ENCODE data around the gene LMF2.

DNA sequence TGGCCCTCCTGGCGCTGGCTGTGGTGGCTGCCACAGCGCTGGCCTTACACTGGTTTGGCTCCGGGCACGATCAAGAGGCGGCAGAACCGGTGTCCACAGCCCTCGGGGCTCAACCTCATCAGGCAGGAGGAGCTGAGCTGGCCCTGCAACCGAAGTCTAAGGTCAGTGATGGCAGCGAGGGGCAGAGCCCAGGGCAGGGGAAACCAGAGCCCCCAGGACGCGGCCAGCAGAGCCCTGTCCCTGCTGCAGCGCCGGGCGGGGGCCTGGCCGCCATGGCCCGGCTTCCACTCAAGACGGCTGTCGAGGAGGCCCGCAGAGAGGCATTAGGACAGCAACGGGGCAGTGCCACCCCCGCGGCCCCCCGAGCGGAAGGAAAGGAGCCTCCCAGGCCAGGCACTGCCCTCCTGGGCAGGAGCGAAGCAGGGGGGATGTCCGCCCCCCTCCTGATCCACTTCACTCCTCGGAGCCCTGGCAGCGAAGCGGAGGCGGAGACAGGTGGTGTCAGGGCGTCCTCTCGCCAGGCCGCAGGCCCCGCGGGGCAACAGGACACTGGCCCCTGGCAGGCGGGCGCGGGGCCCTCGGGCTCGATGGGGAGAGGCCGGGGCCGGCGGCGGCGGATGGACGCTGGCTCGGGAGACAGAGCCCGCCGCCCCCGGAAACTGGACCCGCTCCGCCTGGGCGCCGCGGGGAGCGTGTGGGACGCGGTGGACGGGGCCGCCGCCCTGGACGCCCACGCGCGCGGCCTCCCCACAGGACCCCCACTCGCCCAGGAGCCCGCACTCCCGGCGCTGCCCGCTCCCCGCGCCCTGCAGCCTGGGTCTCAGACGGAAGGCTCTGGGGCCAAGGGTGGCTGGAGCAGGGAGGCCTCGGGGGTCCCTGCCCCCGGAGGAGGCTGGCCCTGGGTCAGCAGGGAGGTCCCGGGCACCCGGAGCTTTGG is 39.1 kb upstream of the LMF2 start:
- TF ChIP-seq, protein P1, sequence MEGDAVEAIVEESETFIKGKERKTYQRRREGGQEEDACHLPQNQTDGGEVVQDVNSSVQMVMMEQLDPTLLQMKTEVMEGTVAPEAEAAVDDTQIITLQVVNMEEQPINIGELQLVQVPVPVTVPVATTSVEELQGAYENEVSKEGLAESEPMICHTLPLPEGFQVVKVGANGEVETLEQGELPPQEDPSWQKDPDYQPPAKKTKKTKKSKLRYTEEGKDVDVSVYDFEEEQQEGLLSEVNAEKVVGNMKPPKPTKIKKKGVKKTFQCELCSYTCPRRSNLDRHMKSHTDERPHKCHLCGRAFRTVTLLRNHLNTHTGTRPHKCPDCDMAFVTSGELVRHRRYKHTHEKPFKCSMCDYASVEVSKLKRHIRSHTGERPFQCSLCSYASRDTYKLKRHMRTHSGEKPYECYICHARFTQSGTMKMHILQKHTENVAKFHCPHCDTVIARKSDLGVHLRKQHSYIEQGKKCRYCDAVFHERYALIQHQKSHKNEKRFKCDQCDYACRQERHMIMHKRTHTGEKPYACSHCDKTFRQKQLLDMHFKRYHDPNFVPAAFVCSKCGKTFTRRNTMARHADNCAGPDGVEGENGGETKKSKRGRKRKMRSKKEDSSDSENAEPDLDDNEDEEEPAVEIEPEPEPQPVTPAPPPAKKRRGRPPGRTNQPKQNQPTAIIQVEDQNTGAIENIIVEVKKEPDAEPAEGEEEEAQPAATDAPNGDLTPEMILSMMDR (IDR thresholded peaks at IDR 0.05; ENCODE audit: insufficient read depth, low read depth, low read length), result no peak
- no peak for TF ChIP-seq EZH2 (IDR thresholded peaks at IDR 0.05; ENCODE audit: insufficient read depth, low read length)
